BLaER1 (cell line): ENCODE data around the gene USP11.

ENCODE experiments used
- H3K27ac ChIP-seq: shearing (Covaris generic); formaldehyde crosslinking; 2 replicates; pipeline ENCODE4 v1.8.1; 2022
- H3K27me3 ChIP-seq: shearing (Covaris generic); formaldehyde crosslinking; 2 replicates; pipeline ENCODE4 v1.8.1; 2022
- H3K36me3 ChIP-seq: shearing (Covaris generic); formaldehyde crosslinking; 2 replicates; pipeline ENCODE4 v1.8.1; 2022
- H3K4me1 ChIP-seq: shearing (Covaris generic); formaldehyde crosslinking; 2 replicates; pipeline ENCODE4 v1.8.1; 2022
- H3K4me2 ChIP-seq: shearing (Covaris generic); formaldehyde crosslinking; 2 replicates; pipeline ENCODE4 v1.8.1; 2022
- H3K4me3 ChIP-seq: shearing (Covaris generic); formaldehyde crosslinking; 2 replicates; pipeline ENCODE4 v1.8.1; 2022
- H3K9ac ChIP-seq: shearing (Covaris generic); formaldehyde crosslinking; 2 replicates; pipeline ENCODE4 v1.8.1; 2022
- H3K9me3 ChIP-seq: shearing (Covaris generic); formaldehyde crosslinking; 2 replicates; pipeline ENCODE4 v1.8.1; 2022
- H4K20me1 ChIP-seq: shearing (Covaris generic); formaldehyde crosslinking; 2 replicates; pipeline ENCODE4 v1.8.1; 2022
- Cebpa-rat ChIP-seq: shearing (Covaris generic); IDR thresholded peaks from 2 replicates; pipeline ENCODE4 v1.8.1; 2022

Gene USP11

GRCh38 chrX:47232803-47233332 lies at the start of gene USP11:
TSS of gene USP11 (plus strand) at chrX:47233009. CDS start at chrX:47233044, 35 bp downstream.
- Histone ChIP-seq H3K4me3 (peak within 1 kb of the TSS; percentile 73), H3K4me2 (peak within 1 kb of the TSS; percentile 79), H4K20me1 (peaks cover 42% of the 10 kb centered on the region), H3K36me3 (peaks cover 35% of the 10 kb centered on the region), H3K27me3 (peaks cover 60% of the 10 kb centered on the region), H3K4me1 (peaks cover 14% of the 10 kb centered on the region), H3K9me3 (peaks cover 13% of the 10 kb centered on the region; the same call in 1 of the 2 replicates), H3K9ac (peak within 1 kb of the TSS; percentile 83), H3K27ac (peak within 1 kb of the TSS; percentile 87)
- no peak for TF ChIP-seq Cebpa-rat

- H3K4me1 ChIP-seq: no peaks in the 10 kb centered on the region
- no peak overlapping the region for H3K9ac ChIP-seq
- H3K9me3 ChIP-seq: no peaks in the 10 kb centered on the region
- H4K20me1 ChIP-seq: peaks cover 58% of the 10 kb centered on the region; the same call in 1 of the 2 replicates
- no peak overlapping the region for H3K27ac ChIP-seq
- peaks cover 69% of the 10 kb centered on the region for H3K36me3 ChIP-seq
- no peak overlapping the region for H3K4me3 ChIP-seq
- TF ChIP-seq Cebpa-rat: no peak
- H3K4me2 ChIP-seq: no peak overlapping the region
- peaks cover 45% of the 10 kb centered on the region for H3K27me3 ChIP-seq
These were observed 48.3 kb upstream of the USP11 start for GRCh38 chrX:47184486-47184885.

GRCh38 chrX:47185241-47185640 lies 47.6 kb upstream of the USP11 start:
- TF ChIP-seq Cebpa-rat: no peak
- Histone ChIP-seq H3K27ac (no peak overlapping the region), H4K20me1 (peaks cover 53% of the 10 kb centered on the region; the same call in 1 of the 2 replicates), H3K4me1 (no peaks in the 10 kb centered on the region), H3K9ac (no peak overlapping the region), H3K4me3 (no peak overlapping the region), H3K27me3 (peaks cover 40% of the 10 kb centered on the region), H3K9me3 (no peaks in the 10 kb centered on the region), H3K4me2 (no peak overlapping the region), H3K36me3 (peaks cover 63% of the 10 kb centered on the region)

- H3K4me3 ChIP-seq: no peak overlapping the region
- H3K9me3 ChIP-seq: no peaks in the 10 kb centered on the region
- H3K9ac ChIP-seq: no peak overlapping the region
- H3K36me3 ChIP-seq: peaks cover 54% of the 10 kb centered on the region
- TF ChIP-seq Cebpa-rat: no peak
- H3K4me1 ChIP-seq: no peaks in the 10 kb centered on the region
- peaks cover 53% of the 10 kb centered on the region; the same call in 1 of the 2 replicates for H4K20me1 ChIP-seq
- H3K4me2 ChIP-seq: no peak overlapping the region
- H3K27ac ChIP-seq: no peak overlapping the region
- peaks cover 39% of the 10 kb centered on the region for H3K27me3 ChIP-seq
These were observed 46.6 kb upstream of the USP11 start for GRCh38 chrX:47186096-47186740.

GRCh38 chrX:47187106-47187677 lies 45.6 kb upstream of the USP11 start:
- Histone ChIP-seq H4K20me1 (peaks cover 43% of the 10 kb centered on the region; the same call in 1 of the 2 replicates), H3K36me3 (peaks cover 45% of the 10 kb centered on the region), H3K4me1 (peaks cover 5% of the 10 kb centered on the region), H3K9ac (no peak overlapping the region), H3K4me2 (no peak overlapping the region), H3K27me3 (peaks cover 29% of the 10 kb centered on the region), H3K27ac (no peak overlapping the region), H3K4me3 (no peak overlapping the region), H3K9me3 (no peaks in the 10 kb centered on the region)
- TF ChIP-seq Cebpa-rat: no peak

- Histone ChIP-seq H3K4me2 (no peak overlapping the region), H3K9me3 (no peaks in the 10 kb centered on the region), H3K27ac (no peak overlapping the region), H3K9ac (no peak overlapping the region), H3K4me1 (peaks cover 22% of the 10 kb centered on the region), H3K4me3 (no peak overlapping the region), H4K20me1 (peaks cover 27% of the 10 kb centered on the region), H3K36me3 (peaks cover 24% of the 10 kb centered on the region), H3K27me3 (peaks cover 9% of the 10 kb centered on the region; the same call in 1 of the 2 replicates)
- TF ChIP-seq Cebpa-rat: no peak
These were observed 42.9 kb upstream of the USP11 start for GRCh38 chrX:47189906-47190305.

- Histone ChIP-seq H3K36me3 (peaks cover 17% of the 10 kb centered on the region), H3K27ac (peak overlapping the region; percentile 78)
- no peak for TF ChIP-seq Cebpa-rat
These were observed 42.2 kb upstream of the USP11 start for GRCh38 chrX:47190445-47191269.

GRCh38 chrX:47191331-47191730 lies 41.5 kb upstream of the USP11 start:
- peak overlapping the region; percentile 78 for H3K27ac ChIP-seq
- no peaks in the 10 kb centered on the region for H3K9me3 ChIP-seq
- peaks cover 30% of the 10 kb centered on the region for H4K20me1 ChIP-seq
- H3K4me3 ChIP-seq: peak overlapping the region; percentile 90
- H3K9ac ChIP-seq: peak overlapping the region; percentile 81
- no peak for TF ChIP-seq Cebpa-rat
- peak overlapping the region; percentile 76 for H3K4me2 ChIP-seq
- 0 out of 2 replicates have a peak, but pooled peaks cover 3% of the 10 kb centered on the region for H3K27me3 ChIP-seq
- peaks cover 17% of the 10 kb centered on the region for H3K36me3 ChIP-seq
- peaks cover 37% of the 10 kb centered on the region for H3K4me1 ChIP-seq

More at GRCh38 chrX:47190445-47191269, 42.2 kb upstream of the USP11 start:
- H3K9me3 ChIP-seq: no peaks in the 10 kb centered on the region
- peaks cover 30% of the 10 kb centered on the region for H3K4me1 ChIP-seq
- peaks cover 27% of the 10 kb centered on the region for H4K20me1 ChIP-seq
- peak overlapping the region; percentile 90 for H3K4me3 ChIP-seq
- H3K27me3 ChIP-seq: peaks cover 3% of the 10 kb centered on the region; the same call in 1 of the 2 replicates
- peak overlapping the region; percentile 76 for H3K4me2 ChIP-seq
- peak overlapping the region; percentile 81 for H3K9ac ChIP-seq

- Histone ChIP-seq H3K4me1 (peaks cover 42% of the 10 kb centered on the region), H3K36me3 (peaks cover 17% of the 10 kb centered on the region), H3K4me2 (peak overlapping the region; percentile 76), H3K4me3 (peak overlapping the region; percentile 90), H3K9me3 (no peaks in the 10 kb centered on the region), H3K27me3 (no peaks in the 10 kb centered on the region), H3K27ac (peak overlapping the region; percentile 78), H4K20me1 (peaks cover 30% of the 10 kb centered on the region), H3K9ac (peak overlapping the region; percentile 81)
- no peak for TF ChIP-seq Cebpa-rat
These were observed 40.9 kb upstream of the USP11 start for GRCh38 chrX:47191806-47192401.
